Measurements from ENCODE around the gene NELFA.
A peak's percentile ranks its signal among the peaks of the same experiment; 100 is the strongest.

Gene NELFA

GRCh38 chr4:1983053-1983845, 25.5 kb downstream of the NELFA start:
- Mint-ChIP-seq H3K4me3 (no peak overlapping the region), H3K4me1 (ENCODE audit: low read depth) (no peaks in the 10 kb centered on the region), H3K9me3 (no peaks in the 10 kb centered on the region), H3K27me3 (no peaks in the 10 kb centered on the region), H3K36me3 (ENCODE audit: low read depth) (peaks cover 47% of the 10 kb centered on the region), H3K27ac (peak overlapping the region; percentile 71)

- Mint-ChIP-seq H3K27me3 (no peaks in the 10 kb centered on the region), H3K9me3 (no peaks in the 10 kb centered on the region), H3K4me1 (ENCODE audit: low read depth) (no peaks in the 10 kb centered on the region), H3K4me3 (peak overlapping the region; percentile 23), H3K27ac (peak overlapping the region; percentile 71), H3K36me3 (ENCODE audit: low read depth) (peaks cover 48% of the 10 kb centered on the region)
Observed at GRCh38 chr4:1982124-1983052, 26.4 kb downstream of the NELFA start.

- Mint-ChIP-seq H3K27ac (no peak overlapping the region), H3K9me3 (no peaks in the 10 kb centered on the region), H3K36me3 (ENCODE audit: low read depth) (peaks cover 53% of the 10 kb centered on the region)
Observed at GRCh38 chr4:1981251-1982058, 27.3 kb downstream of the NELFA start.

GRCh38 chr4:1980561-1981041, 28.2 kb downstream of the NELFA start:
- H3K27ac Mint-ChIP-seq = no peak overlapping the region
- H3K36me3 Mint-ChIP-seq (ENCODE audit: low read depth) = peaks cover 60% of the 10 kb centered on the region
- no peaks in the 10 kb centered on the region for H3K9me3 Mint-ChIP-seq
- no peaks in the 10 kb centered on the region for H3K27me3 Mint-ChIP-seq
- H3K4me3 Mint-ChIP-seq = no peak overlapping the region
- no peaks in the 10 kb centered on the region for H3K4me1 Mint-ChIP-seq (ENCODE audit: low read depth)

More at GRCh38 chr4:1981251-1982058, 27.3 kb downstream of the NELFA start:
- Mint-ChIP-seq H3K4me3 (no peak overlapping the region), H3K27me3 (no peaks in the 10 kb centered on the region), H3K4me1 (ENCODE audit: low read depth) (no peaks in the 10 kb centered on the region)

- Mint-ChIP-seq H3K36me3 (ENCODE audit: low read depth) (peaks cover 69% of the 10 kb centered on the region), H3K27ac (peak overlapping the region; percentile 71)
Observed at GRCh38 chr4:1979477-1980196, 29.1 kb downstream of the NELFA start.

GRCh38 chr4:1978741-1979476, 29.9 kb downstream of the NELFA start:
- H3K9me3 Mint-ChIP-seq = no peaks in the 10 kb centered on the region
- no peaks in the 10 kb centered on the region for H3K27me3 Mint-ChIP-seq
- no peaks in the 10 kb centered on the region for H3K4me1 Mint-ChIP-seq (ENCODE audit: low read depth)
- H3K27ac Mint-ChIP-seq = peak overlapping the region; percentile 16
- H3K4me3 Mint-ChIP-seq = no peak overlapping the region
- H3K36me3 Mint-ChIP-seq (ENCODE audit: low read depth) = peaks cover 76% of the 10 kb centered on the region

More at GRCh38 chr4:1979477-1980196, 29.1 kb downstream of the NELFA start:
- Mint-ChIP-seq H3K27me3 (no peaks in the 10 kb centered on the region), H3K9me3 (no peaks in the 10 kb centered on the region), H3K4me3 (no peak overlapping the region), H3K4me1 (ENCODE audit: low read depth) (no peaks in the 10 kb centered on the region)

GRCh38 chr4:1978226-1978625, 30.5 kb downstream of the NELFA start:
- Mint-ChIP-seq H3K27me3 (no peaks in the 10 kb centered on the region), H3K27ac (no peak overlapping the region), H3K4me1 (ENCODE audit: low read depth) (no peaks in the 10 kb centered on the region), H3K4me3 (no peak overlapping the region), H3K9me3 (no peaks in the 10 kb centered on the region), H3K36me3 (ENCODE audit: low read depth) (peaks cover 79% of the 10 kb centered on the region)

GRCh38 chr4:1976416-1977352, 32.1 kb downstream of the NELFA start:
- no peaks in the 10 kb centered on the region for H3K9me3 Mint-ChIP-seq
- H3K27ac Mint-ChIP-seq = no peak overlapping the region
- H3K36me3 Mint-ChIP-seq (ENCODE audit: low read depth) = peaks cover 74% of the 10 kb centered on the region
- no peaks in the 10 kb centered on the region for H3K4me1 Mint-ChIP-seq (ENCODE audit: low read depth)
- H3K27me3 Mint-ChIP-seq = no peaks in the 10 kb centered on the region
- no peak overlapping the region for H3K4me3 Mint-ChIP-seq

- peaks cover 74% of the 10 kb centered on the region for H3K36me3 Mint-ChIP-seq (ENCODE audit: low read depth)
- no peak overlapping the region for H3K27ac Mint-ChIP-seq
- no peaks in the 10 kb centered on the region for H3K9me3 Mint-ChIP-seq
- H3K4me3 Mint-ChIP-seq = no peak overlapping the region
- no peaks in the 10 kb centered on the region for H3K4me1 Mint-ChIP-seq (ENCODE audit: low read depth)
- H3K27me3 Mint-ChIP-seq = no peaks in the 10 kb centered on the region
Observed at GRCh38 chr4:1975880-1976279, 32.9 kb downstream of the NELFA start.

- H3K4me1 Mint-ChIP-seq (ENCODE audit: low read depth) = no peaks in the 10 kb centered on the region
- H3K9me3 Mint-ChIP-seq = no peaks in the 10 kb centered on the region
- peaks cover 72% of the 10 kb centered on the region for H3K36me3 Mint-ChIP-seq (ENCODE audit: low read depth)
- no peak overlapping the region for H3K27ac Mint-ChIP-seq
- no peaks in the 10 kb centered on the region for H3K27me3 Mint-ChIP-seq
- H3K4me3 Mint-ChIP-seq = no peak overlapping the region
Observed at GRCh38 chr4:1975391-1975801, 33.4 kb downstream of the NELFA start.

GRCh38 chr4:1974840-1975239, 33.9 kb downstream of the NELFA start:
- Mint-ChIP-seq H3K27ac (no peak overlapping the region), H3K9me3 (no peaks in the 10 kb centered on the region)

GRCh38 chr4:1973661-1974060, 35.1 kb downstream of the NELFA start:
- Mint-ChIP-seq H3K9me3 (no peaks in the 10 kb centered on the region), H3K4me1 (ENCODE audit: low read depth) (no peaks in the 10 kb centered on the region), H3K27ac (no peak overlapping the region), H3K27me3 (no peaks in the 10 kb centered on the region), H3K4me3 (no peak overlapping the region), H3K36me3 (ENCODE audit: low read depth) (peaks cover 73% of the 10 kb centered on the region)

More at GRCh38 chr4:1974840-1975239, 33.9 kb downstream of the NELFA start:
- Mint-ChIP-seq H3K36me3 (ENCODE audit: low read depth) (peaks cover 72% of the 10 kb centered on the region), H3K27me3 (no peaks in the 10 kb centered on the region), H3K4me1 (ENCODE audit: low read depth) (no peaks in the 10 kb centered on the region), H3K4me3 (no peak overlapping the region)

Measured in stimulated activated naive CD8-positive, alpha-beta T cell treated with anti-CD3 and anti-CD28 coated beads, Interleukin-15, Interleukin-2, amounts not matched to agents 100 ng/mL and 50 ng/mL, for 24 hours (primary cell).